ENCODE measurements around the gene EIF3B. TPM values are rescaled to one million over a fixed set of nuclear protein-coding genes. Genes with fewer than 3 reads are reported as not detected.
"Not testable (repeated sequence)": the region's sequence is repeated elsewhere in the genome, so short reads cannot be mapped to it uniquely, and the experiment has no call there.

EIF3B gene
- total RNA-seq: 132 and 161 TPM in 2 replicates
- polyA plus RNA-seq: 151 and 173 TPM in 2 replicates

DNA sequence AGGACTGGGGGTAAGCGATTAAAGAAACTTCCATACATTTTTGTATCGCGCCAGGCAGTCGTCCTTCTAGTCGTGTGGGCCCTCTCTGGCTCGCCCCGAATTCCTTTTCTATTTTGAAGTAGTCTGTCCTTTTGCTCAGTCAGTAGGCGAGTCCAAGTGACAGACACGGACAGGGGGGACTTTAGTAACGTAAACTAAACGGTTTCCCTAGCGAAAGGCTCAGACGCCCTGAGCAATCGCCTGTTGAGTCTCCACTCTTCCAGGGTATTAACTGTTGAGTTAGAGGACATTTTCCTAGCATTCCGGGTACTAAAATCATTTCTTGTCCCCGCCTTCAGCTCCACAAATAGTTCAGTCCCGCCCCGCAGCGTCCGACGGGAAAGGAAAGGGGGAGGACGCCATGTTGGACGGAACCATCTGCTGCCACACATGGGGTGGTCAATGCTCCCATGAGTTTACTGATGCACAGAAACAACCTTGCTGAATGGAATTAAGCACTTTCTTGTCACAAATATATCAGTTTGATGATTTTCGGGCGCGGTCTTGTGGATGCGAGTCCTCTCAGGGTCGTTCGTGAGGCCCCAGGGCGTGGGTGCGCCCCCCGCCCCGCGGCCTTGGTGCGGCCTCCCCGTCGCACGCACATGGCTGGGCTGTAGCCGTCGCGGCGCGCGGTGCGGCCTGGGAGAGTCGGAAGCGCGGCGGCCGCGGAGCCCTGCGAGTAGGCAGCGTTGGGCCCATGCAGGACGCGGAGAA, at the start of gene EIF3B:
Gene EIF3B, plus strand, starts transcription at position 642 of the 753 bp plus-strand sequence. Its CDS starts 95 bp downstream, at position 737.
- Histone ChIP-seq H3K4me1 (ENCODE audit: low read depth) (peaks cover 12% of the 10 kb centered on the region), H3K4me3 (peak within 1 kb of the TSS; percentile 97), H3K9me3 (ENCODE audit: low read depth) (no peaks in the 10 kb centered on the region), H3K27me3 (no peaks in the 10 kb centered on the region), H3K36me3 (peaks cover 5% of the 10 kb centered on the region), H3K27ac (peak within 1 kb of the TSS; percentile 100)
- peak; percentile 94 to 97 for DNase-seq (ENCODE audit: low read depth in 1 of 2, low spot score in 1 of 2)
- TF ChIP-seq, protein P1, sequence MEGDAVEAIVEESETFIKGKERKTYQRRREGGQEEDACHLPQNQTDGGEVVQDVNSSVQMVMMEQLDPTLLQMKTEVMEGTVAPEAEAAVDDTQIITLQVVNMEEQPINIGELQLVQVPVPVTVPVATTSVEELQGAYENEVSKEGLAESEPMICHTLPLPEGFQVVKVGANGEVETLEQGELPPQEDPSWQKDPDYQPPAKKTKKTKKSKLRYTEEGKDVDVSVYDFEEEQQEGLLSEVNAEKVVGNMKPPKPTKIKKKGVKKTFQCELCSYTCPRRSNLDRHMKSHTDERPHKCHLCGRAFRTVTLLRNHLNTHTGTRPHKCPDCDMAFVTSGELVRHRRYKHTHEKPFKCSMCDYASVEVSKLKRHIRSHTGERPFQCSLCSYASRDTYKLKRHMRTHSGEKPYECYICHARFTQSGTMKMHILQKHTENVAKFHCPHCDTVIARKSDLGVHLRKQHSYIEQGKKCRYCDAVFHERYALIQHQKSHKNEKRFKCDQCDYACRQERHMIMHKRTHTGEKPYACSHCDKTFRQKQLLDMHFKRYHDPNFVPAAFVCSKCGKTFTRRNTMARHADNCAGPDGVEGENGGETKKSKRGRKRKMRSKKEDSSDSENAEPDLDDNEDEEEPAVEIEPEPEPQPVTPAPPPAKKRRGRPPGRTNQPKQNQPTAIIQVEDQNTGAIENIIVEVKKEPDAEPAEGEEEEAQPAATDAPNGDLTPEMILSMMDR (IDR thresholded peaks at IDR 0.05; ENCODE audit: low read depth, low read length): no peak

DNA sequence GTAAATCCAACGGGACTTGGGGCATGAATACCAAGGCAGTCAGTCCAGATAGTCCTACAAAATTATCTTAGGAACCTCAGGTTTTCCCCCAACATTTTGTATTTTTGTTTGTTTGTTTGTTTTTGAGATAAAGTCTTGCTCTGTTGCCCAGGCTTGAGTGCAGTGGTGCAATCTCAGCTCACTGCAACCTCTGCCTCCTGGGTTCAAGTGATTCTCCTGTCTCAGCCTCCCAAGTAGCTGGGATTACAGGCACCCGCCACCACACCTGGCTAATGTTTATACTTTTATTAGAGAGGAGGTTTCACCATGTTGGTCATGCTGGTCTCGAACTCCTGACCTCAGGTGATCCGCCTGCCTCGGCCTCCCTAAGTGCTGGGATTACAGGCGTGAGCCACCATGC, 49.4 kb upstream of the EIF3B start:
- H3K4me1 ChIP-seq (ENCODE audit: low read depth); H3K27me3 ChIP-seq; H3K36me3 ChIP-seq; DNase-seq (ENCODE audit: low read depth in 1 of 2, low spot score in 1 of 2); H3K4me3 ChIP-seq; H3K9me3 ChIP-seq (ENCODE audit: low read depth): not testable (repeated sequence)
- peak overlapping the region; percentile 72 for H3K27ac ChIP-seq

DNA sequence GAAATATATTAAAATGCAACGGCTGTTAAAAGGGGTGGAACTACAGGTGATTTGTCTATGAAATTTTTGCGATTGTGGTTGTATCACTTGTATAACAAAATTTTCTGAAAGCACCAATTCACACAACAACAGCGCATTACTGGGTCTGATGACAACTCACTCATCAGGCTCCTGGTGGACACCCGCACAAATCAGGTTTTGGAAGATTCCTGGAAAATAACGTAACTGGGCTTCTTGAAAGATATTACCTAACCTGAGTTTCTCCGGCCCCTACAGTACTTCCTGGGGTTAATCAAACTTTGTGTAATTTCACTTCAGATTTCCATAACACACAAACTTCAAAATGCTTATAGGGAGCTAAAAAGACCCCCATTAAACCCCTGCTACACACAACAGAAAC, 47.9 kb upstream of the EIF3B start:
- no peaks in the 10 kb centered on the region for H3K9me3 ChIP-seq (ENCODE audit: low read depth)
- H3K27ac ChIP-seq: no peak overlapping the region
- TF ChIP-seq, protein P1 (IDR thresholded peaks at IDR 0.05; ENCODE audit: low read depth, low read length): no peak
- no peaks in the 10 kb centered on the region for H3K36me3 ChIP-seq
- H3K4me3 ChIP-seq: no peak overlapping the region
- no peaks in the 10 kb centered on the region for H3K27me3 ChIP-seq
- no peak for DNase-seq (ENCODE audit: low read depth in 1 of 2, low spot score in 1 of 2)
- no peaks in the 10 kb centered on the region for H3K4me1 ChIP-seq (ENCODE audit: low read depth)

DNA sequence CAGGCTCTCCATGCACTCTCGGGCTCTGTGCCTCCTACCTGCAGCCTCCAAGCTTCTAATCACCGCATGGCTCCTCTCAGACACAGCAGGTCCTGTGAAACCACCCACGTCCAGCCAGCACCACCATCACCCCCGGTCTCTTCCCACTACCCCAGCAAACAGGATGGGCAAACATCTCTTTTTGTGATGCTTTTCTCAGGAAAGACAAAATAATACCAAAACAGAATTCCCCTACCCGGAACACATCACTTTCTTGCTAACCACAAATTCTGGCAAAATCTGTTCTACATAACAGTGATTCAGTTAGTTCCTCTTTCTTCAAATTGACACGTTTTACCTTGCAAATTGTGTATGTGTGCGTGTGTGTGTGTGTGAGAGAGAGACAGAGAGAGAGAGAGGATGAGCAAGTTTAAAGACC, 46.9 kb upstream of the EIF3B start:
- no peaks in the 10 kb centered on the region for H3K4me1 ChIP-seq (ENCODE audit: low read depth)
- TF ChIP-seq, protein P1 (IDR thresholded peaks at IDR 0.05; ENCODE audit: low read depth, low read length): no peak
- H3K9me3 ChIP-seq (ENCODE audit: low read depth): no peaks in the 10 kb centered on the region
- H3K4me3 ChIP-seq: no peak overlapping the region
- H3K36me3 ChIP-seq: no peaks in the 10 kb centered on the region
- DNase-seq (ENCODE audit: low read depth in 1 of 2, low spot score in 1 of 2): no peak
- H3K27ac ChIP-seq: no peak overlapping the region
- no peaks in the 10 kb centered on the region for H3K27me3 ChIP-seq

DNA sequence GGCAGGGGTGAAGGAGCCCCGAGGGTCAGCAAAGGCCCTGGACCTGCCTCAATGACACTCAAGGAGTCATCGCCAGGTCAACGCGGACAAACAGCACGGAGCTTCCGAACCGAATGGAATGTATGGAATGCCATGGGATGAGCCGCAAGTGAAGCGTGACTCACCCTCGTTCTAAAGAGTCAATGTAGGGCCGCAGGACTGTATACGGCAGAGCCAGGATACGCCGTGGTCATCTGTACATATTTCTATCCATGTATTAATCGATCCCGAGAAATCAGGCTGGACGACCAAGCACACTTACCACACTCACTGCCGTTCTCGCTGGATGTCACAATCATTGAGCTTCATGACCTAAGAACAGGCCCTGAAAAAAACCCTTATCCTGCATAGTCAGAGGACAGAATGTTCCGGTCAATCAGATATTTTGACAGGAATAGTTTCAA, 44.7 kb upstream of the EIF3B start:
- TF ChIP-seq, protein P1 (IDR thresholded peaks at IDR 0.05; ENCODE audit: low read depth, low read length): no peak
- H3K36me3 ChIP-seq: no peaks in the 10 kb centered on the region
- H3K27me3 ChIP-seq: no peaks in the 10 kb centered on the region
- no peak overlapping the region for H3K4me3 ChIP-seq
- no peaks in the 10 kb centered on the region for H3K4me1 ChIP-seq (ENCODE audit: low read depth)
- no peaks in the 10 kb centered on the region for H3K9me3 ChIP-seq (ENCODE audit: low read depth)
- peak; percentile 17 to 92 for DNase-seq (ENCODE audit: low read depth in 1 of 2, low spot score in 1 of 2)
- no peak overlapping the region for H3K27ac ChIP-seq

DNA sequence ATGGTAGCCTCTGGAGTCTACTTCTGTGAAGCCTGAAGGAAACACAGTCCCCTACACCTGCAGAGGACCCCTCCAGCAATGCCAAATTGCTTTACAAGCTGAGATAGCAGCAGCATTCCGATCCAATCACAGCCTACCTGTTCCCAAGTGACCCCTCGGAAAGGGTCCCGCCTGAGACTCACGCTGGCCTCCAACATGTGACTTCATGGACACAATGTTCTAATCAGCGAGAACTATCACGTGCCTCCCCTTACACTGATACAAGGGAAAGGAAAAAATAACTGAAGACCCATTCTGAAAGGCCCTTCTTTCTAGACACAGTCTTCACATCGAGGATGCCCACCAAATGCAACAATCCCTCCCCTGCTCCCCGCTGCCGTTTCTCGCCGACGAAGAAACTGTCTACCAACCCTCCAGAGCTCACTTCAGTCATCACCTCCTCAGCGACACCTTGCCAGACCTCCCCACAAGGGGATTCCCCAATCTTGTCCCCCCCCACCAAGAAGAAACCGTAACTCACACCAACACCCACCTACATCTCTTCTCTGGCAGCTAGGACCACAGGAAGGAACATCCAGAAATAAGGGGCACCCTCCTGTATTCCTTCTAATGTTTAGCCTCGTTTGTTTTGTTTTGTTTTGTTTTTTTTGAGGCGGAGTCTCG, 42.2 kb upstream of the EIF3B start:
- TF ChIP-seq, protein P1 (IDR thresholded peaks at IDR 0.05; ENCODE audit: low read depth, low read length): no peak
- no peak for DNase-seq (ENCODE audit: low read depth in 1 of 2, low spot score in 1 of 2)

More for the DNA sequence above, 42.2 kb upstream of the EIF3B start:
- no peaks in the 10 kb centered on the region for H3K9me3 ChIP-seq (ENCODE audit: low read depth)
- H3K36me3 ChIP-seq: no peaks in the 10 kb centered on the region
- no peaks in the 10 kb centered on the region for H3K4me1 ChIP-seq (ENCODE audit: low read depth)
- H3K27me3 ChIP-seq: no peaks in the 10 kb centered on the region
- no peak overlapping the region for H3K4me3 ChIP-seq
- H3K27ac ChIP-seq: no peak overlapping the region

Data from cardiac muscle cell (in vitro differentiated cells and primary cell).